ENCODE data around the gene SMIM29.

Gene SMIM29

DNA sequence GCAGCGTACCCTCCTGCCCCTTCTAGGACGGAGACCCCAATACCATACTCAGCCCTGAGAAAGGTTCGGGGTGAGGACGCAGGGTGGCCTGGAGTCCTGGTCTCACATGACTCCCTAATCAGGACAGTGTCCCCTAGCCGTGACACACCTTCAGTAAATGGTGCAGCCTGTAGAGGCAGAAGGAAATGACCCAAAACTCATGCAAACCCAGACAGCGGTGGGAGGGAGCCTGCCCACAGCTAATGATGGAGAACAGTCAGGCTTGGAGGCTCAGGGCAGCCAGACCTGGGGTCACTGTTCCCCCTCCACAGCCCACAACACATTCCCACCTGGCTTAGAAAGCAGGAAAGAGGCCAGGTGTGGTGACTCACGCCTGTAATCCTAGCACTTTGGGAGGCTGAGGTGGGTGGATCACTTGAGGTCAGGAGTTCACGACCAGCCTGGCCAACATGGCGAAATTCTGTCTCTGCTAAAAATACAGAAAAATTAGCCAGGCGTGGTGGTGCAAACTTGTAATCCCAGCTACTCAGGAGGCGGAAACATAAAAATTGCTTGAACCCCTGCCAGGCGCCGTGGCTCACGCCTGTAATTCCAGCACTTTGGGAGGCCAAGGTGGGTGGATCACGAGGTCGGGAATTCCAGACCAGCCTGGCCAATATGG, 20.9 kb downstream of the SMIM29 start:
- no peak for DNase-seq (ENCODE audit: low read depth in 1 of 2, low spot score in 1 of 2)

DNA sequence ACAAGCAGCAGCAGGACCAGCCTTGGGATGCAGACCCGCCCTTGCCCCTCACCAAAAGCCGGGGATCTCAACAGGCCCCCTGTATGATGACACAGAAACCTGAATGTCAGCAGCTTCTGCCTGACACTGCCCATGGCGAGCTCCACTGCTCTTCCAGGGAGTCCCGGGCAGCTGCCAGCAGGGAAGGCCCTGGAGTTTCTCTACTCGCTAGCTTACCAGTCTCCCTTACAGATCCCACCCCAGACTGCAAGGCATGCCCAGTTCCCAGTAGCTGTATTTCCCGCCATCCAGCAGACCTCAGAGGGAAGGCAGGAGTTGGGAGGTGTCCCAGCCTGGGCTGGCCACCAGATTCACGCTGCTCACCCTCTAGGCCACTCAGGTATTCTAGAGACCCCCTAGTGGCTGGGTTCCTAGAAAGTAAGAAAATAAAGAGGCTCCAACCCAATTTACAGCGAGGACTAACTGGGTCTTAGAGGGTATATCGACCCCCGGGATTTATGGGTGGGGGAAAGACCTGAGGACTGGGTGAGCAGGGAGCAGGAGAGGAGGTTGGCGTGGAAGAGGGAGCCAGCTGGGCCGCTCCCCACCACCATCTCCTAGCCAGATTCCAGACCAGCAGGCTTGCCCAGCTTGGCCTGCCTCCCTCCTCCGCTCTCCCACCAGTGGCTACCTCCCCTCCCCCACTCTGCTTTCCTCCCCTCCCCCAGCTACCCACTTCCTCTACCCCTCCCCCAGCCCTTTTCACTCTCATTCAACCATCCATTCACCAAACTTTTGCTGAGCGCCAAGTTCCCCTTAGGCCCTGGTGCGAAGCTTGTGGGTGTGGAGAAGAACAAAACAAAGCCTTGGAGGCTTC, 21.8 kb downstream of the SMIM29 start:
- DNase-seq (ENCODE audit: low read depth in 1 of 2, low spot score in 1 of 2) = no peak

GRCh38 chr6:34226066-34226465, 22.7 kb downstream of the SMIM29 start:
- DNase-seq (ENCODE audit: low read depth in 1 of 2, low spot score in 1 of 2) = no peak

GRCh38 chr6:34225551-34225950, 23.3 kb downstream of the SMIM29 start:
- DNase-seq (ENCODE audit: low read depth in 1 of 2, low spot score in 1 of 2) = no peak

DNA sequence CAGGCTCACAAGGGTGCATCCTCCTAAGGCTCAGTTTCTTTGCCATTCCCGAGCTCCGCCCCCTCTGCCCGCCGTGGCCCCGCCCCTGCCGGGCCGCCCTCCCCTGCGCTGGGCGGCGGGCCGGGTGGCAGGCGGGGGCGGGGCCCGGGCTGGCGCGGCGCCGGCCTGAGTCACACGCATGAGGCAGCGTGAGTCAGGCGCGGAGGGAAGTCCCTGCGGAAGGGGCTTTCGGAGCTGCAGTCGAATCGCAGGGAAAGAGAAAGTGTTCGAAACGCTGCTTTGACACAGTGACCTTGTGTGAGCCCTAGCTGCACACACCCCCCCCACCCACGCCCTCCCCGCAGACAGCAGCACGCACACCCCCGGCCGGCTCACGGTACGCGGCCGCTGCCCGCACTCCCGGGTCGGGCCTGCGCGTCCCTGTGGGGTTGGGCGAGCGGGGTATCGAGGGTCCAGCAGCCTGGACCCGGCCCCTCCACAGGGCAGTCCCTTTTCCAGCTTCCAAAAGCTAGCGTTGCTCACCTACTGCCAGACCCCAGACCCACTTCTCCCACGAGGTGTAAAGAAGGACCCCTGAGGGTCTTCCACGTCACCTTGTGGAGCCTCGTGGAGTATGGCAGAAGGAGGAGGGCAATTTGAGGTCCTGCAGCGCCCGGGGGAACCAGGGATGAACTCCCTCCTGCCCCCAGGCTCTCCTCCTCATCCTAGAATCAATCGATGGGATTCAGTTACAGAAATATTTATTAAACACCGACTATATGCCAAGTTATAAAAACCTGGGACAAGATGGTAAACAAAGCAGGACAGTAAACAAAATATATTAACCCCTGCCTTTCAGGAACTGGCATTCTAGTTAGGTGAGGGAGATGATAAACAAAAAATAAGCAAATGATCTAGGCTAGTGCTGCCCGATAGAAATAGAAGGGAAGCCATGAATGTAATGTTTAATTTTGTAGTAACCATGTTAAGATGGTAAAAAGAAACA, 24.6 kb downstream of the SMIM29 start:
- DNase-seq (ENCODE audit: low read depth in 1 of 2, low spot score in 1 of 2) = peak; percentile 82 to 91

GRCh38 chr6:34223381-34223955, 25.3 kb downstream of the SMIM29 start:
- DNase-seq (ENCODE audit: low read depth in 1 of 2, low spot score in 1 of 2) = no peak

DNA sequence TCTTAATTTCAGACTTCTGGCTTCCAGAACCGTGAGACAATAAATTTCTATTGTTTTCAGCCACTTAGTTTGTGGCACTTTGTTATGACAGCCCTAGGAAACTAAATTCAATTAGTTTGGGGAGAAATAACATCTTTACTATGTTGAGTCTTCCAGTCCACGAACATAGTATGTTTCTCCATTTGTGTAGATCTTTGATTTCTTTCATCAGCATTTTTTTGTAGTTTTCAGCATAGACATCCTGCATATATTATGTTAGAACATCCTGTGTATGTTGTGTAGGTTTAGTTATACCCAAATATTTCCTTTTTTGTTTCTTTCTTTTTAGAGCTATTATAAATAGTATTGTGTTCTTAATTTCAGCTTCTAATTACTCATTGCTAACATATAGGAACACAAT, 30.1 kb downstream of the SMIM29 start:
- no peak for DNase-seq (ENCODE audit: low read depth in 1 of 2, low spot score in 1 of 2)

- no peak for DNase-seq (ENCODE audit: low read depth in 1 of 2, low spot score in 1 of 2)
Observed at GRCh38 chr6:34213772-34214171, 35.0 kb downstream of the SMIM29 start.

DNA sequence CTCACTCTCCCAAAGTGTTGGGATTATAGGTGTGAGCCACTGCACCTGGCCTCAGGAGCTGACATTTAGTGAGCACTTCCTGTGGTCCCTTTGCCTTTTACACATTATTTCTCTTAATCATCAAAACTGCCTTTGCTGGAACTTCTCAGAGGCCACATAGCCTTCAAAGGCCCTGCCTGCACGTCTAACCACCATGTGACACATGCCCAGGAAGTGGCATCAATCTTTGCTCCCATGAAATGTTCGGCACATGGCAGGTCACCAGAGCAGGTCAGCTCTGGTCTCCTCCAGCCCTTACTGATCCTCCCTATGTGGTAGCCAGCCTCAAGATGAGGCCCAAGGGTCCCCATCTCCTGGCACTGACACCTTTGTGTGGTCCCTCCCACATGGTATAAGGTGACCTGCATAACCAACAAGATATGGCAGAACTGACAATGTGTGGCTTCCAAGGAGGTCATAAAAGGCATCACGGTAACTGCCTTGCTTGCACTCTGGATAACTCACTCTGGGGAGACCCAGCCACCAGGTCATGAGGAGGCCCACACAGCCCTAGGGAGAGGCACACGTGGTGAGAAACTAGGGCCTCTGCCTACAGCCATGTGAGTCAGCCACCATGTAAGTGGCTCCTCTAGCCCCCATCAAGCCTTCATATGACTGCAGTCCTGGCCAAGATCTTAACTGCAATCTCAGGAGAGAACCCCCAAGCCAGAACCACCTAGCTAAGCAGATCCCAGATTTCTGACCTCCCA, 40.9 kb downstream of the SMIM29 start:
- no peak for DNase-seq (ENCODE audit: low read depth in 1 of 2, low spot score in 1 of 2)

- DNase-seq (ENCODE audit: low read depth in 1 of 2, low spot score in 1 of 2) = no peak
Observed at GRCh38 chr6:34206726-34207125, 42.1 kb downstream of the SMIM29 start.

- no peak for DNase-seq (ENCODE audit: low read depth in 1 of 2, low spot score in 1 of 2)
Observed at GRCh38 chr6:34205916-34206315, 42.9 kb downstream of the SMIM29 start.

- no peak for DNase-seq (ENCODE audit: low read depth in 1 of 2, low spot score in 1 of 2)
Observed at GRCh38 chr6:34205466-34205865, 43.3 kb downstream of the SMIM29 start.

DNA sequence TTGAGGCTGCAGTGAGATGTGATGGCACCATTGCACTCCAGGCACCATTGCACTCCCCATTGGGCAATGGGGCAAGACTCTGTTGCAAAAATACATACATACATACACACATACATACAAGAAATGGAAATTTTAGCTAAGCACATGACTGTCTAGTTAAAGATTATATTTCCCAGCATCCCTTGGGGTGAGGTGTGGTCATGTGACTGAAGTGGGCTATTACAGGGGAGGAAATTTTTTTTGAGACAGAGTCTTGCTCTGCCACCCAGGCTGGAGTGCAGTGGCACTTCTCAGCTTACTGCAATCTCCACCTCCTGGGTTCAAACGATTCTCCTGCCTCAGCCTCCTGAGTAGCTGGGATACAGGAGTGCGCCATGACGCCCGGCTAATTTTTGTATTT, 44.1 kb downstream of the SMIM29 start:
- DNase-seq (ENCODE audit: low read depth in 1 of 2, low spot score in 1 of 2) = no peak

DNA sequence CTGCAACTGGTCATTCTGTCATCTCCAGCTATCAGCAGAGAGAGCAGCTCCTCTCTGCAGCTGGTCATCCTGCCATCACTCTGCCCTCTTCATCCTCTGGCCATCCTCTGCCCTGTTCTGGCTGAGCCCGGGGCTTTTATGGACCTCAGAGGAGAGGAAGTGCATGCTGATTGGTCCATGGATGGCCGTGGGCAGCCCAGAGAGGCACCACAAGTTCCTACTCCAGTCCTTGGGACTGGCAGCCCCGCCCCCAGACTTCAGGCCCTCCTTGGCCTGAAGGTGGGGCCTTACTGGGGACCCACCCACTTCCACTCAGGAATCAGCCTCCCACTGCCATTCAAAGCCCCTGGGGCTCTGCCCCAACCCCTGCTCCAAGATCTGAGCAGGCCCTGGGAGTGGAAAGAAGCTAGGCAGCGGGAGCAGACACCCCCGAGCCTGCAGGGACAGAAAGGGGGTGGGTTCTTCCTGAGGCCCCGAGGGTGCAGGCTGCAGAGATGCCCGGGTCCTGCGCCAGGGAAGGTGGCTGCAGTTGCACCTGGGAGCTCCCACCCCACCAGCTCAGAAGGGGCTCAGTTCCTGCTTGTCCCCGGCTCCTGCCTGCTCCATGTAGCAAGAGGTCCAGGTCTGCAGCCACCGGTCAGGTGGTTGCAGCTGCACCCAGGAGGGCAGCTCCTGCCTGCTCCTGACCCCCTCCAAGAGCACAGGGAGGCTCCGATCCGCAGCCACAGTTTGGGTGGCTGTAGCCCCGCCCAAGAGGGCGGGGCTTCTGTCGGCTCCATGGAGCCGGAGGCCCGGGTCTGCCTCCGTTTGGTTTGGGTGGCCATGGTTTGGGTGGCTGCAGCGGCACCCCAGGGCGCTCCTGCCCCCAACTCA, 46.2 kb downstream of the SMIM29 start:
- DNase-seq (ENCODE audit: low read depth in 1 of 2, low spot score in 1 of 2) = no peak

GRCh38 chr6:34201455-34202107, 47.2 kb downstream of the SMIM29 start:
- DNase-seq (ENCODE audit: low read depth in 1 of 2, low spot score in 1 of 2) = no peak

DNA sequence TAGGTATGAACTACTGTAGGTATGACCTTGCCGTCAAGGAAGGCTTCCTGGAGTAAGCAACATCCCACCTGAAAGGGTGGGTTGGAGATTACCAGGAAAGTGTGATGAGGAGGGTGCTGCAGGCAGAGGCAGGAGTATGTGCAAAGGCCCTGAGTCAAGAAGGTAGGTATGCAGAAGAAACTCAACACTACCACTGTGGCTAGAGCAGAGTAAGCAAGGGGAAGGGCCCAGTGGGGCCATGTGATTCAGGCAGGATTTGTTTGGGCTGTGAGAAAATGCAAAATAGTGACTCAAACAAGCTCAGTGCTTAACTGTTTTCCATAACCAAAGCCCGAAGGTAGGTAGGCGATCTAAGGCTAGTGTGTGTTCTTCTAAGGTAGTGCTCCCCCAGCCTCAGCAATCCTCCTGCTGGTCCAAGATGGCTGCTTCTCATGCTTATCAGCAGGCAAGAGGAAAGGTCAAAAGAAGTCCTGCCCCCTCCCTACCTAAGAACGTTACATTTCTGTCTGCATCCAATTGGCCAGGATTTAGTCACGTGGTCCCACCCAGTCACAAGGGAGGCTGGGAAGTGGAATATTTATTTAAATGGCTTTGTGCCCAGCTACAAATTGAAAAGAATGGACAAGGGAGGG, 48.4 kb downstream of the SMIM29 start:
- no peak for DNase-seq (ENCODE audit: low read depth in 1 of 2, low spot score in 1 of 2)

GRCh38 chr6:34196833-34197195, 52.0 kb downstream of the SMIM29 start:
- no peak for DNase-seq (ENCODE audit: low read depth in 1 of 2, low spot score in 1 of 2)
